ENCODE measurements around the gene IL1A. TPM values are rescaled to one million over a fixed set of nuclear protein-coding genes. Genes with fewer than 3 reads are reported as not detected.

IL1A gene
- total RNA-seq, 1 donor from 2014 or later, result under 0.01 TPM

DNA sequence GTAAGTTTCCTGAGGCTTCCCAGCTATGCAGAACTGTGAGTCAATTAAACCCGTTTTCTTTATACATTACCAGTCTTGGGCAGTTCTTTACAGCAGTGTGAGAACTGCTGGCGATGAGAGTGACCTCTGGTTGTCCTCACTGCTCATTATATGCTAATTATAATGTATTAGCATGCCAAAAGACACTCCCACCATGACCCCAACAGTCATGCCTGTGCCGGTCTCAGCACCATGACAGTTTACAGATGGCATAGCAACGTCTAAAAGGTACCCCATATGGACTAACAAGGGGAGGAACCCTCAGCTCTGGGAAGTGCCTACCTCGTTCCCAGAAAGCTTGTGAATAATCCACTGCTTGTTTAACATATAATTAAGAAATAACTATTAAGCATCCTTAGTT lies 8.1 kb upstream of the IL1A start:
- no peak for DNase-seq

GRCh38 chr2:112791693-112792230 lies 7.5 kb upstream of the IL1A start:
- no peak for DNase-seq

- no peak for DNase-seq
Observed at GRCh38 chr2:112791019-112791418, 6.7 kb upstream of the IL1A start.

DNA sequence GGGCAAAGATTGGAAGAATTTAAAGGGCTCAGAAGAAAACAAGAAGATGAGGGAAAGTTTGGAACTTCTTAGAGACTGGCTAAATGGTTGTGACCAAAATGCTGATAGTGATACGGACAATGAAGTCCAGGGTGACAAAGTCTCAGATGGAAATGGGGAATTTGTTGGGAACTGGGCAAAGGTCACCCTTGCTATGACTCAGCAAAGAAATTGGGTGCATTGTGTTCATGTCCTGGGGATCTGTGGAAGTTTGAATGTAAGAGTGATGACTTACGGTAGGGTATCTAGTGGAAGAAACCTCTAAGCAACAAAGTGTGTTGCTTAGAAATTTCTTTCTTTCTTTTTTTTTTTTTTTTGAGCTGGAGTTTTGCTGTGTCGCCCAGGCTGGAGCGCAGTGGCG lies 6.0 kb upstream of the IL1A start:
- DNase-seq, result no peak

- DNase-seq, result no peak
Observed at GRCh38 chr2:112789186-112789585, 4.9 kb upstream of the IL1A start.

DNA sequence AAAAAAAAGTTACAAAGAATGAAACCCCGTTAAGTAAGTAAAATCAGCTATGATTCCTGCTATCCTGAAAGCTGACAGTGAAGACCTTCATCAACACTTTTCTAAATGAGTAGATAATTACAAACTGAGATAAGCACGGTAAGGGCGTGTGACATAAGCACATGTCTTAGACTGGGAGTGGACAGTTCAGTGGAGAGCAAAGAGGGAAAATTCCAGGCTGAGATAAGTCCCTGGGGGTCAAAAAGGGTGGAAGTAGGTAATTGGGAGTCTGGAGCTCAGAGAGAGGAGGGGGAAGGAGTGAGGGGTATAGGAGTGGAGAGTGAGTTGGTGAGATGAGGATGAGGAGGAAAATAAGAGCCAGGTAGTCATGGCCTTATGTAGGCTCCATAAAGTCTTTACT lies 4.4 kb upstream of the IL1A start:
- DNase-seq, result no peak

- no peak for DNase-seq
Observed at GRCh38 chr2:112787729-112788393, 3.6 kb upstream of the IL1A start.

DNA sequence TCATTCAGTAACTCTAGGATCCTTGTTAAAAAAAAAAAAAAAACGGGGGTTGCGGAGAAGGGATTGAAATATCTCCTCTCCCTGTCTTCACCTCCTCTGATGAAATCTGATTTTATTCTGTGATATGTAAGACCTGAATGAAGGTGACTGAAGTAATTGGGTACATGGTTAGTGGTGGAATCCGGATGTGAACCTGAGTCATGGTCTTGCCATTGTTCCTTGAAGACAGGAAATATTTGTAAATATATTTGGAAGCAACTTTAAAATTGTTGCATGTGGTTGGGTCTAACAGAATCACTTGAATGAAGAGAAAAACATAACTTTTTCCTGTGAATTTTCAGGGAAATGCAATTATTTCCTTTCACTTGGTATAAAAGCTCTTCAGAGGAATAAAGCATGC lies 3.0 kb upstream of the IL1A start:
- peak; percentile 88 for DNase-seq

GRCh38 chr2:112783187-112783714 lies 1.0 kb downstream of the IL1A start:
- peak; percentile 84 for DNase-seq

DNA sequence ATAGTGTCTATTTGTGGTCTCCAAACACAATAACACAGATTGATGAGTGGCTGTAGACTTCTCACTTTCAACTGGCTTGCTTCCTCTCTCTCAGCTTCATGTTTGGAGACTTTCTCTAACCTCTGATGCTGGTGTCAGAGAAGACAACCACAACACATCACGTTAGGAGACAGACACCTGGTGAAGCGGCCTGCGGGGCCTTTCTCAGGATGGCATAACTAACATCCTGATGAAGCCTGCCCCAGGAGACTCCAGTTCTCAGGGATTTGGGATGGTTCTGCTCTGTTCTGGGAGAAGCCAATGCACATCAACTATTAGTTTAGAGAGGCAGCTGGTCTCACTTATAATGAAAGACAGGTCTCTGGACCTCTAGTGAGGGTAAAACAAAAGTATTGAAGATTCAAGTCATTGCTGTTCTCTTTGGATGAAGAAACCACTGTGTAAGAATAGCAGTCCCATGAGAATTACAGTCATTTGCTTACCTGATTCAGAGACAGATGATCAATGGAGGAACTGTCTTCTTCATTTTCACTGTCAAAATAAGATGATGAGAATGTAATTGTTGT lies 2.0 kb downstream of the IL1A start:
- no peak for DNase-seq

DNA sequence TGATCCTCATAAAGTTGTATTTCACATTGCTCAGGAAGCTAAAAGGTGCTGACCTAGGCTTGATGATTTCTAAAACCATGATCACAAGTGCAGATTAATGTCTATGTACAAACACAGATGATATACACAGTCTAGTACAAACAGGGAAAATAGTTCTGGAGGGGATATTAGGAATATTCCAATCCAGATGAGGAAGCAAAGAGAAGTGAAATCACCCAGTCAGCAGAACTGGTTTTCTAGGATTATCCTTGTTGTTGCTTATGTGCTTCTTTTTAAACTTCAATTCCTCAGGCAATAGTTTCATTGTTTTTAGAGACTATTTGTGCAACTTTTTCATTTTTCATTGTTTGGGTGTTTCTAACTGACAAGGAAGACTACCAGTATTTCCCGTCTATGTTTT lies 4.7 kb downstream of the IL1A start:
- no peak for DNase-seq

- DNase-seq, result no peak
Observed at GRCh38 chr2:112777036-112777435, 7.3 kb downstream of the IL1A start.

DNA sequence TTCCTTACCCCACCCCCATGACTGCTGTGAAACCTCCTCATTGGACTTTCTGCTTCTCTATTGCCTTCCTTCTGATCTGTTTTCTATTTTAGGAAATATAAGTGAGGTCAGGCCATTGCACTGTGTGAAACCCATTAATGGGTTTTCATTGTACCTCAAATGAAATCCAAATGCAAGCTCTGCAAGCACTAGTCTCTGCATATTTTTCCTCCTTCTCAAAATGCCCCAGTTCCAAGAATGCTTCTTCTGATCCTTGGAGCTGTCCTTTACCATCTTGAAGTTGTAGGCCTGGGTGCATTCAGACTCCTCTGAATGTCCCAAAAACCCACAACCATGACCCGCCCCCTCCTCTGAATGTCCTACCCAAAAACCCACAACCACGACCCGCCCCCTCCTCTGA lies 8.2 kb downstream of the IL1A start:
- no peak for DNase-seq

- DNase-seq, result no peak
Observed at GRCh38 chr2:112774536-112775285, 9.6 kb downstream of the IL1A start.

DNA sequence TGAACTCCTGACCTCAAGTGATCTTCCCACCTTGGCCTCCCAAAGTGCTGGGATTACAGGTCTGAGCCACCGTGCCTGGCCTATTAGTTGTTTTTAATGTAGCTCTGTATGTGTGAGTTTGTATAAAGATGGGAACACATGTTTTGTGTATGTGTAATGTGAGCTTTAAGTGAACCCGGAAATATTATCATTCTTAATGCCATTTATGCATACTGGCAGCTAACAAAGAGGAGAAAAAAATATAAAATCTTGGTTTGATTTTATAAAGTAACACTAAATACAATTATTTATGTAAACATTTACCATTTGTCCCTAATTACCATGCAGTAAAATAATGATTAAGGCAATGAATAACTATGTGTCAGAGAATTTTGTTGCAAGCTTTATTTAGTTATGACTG lies 10.7 kb downstream of the IL1A start:
- no peak for DNase-seq

DNA sequence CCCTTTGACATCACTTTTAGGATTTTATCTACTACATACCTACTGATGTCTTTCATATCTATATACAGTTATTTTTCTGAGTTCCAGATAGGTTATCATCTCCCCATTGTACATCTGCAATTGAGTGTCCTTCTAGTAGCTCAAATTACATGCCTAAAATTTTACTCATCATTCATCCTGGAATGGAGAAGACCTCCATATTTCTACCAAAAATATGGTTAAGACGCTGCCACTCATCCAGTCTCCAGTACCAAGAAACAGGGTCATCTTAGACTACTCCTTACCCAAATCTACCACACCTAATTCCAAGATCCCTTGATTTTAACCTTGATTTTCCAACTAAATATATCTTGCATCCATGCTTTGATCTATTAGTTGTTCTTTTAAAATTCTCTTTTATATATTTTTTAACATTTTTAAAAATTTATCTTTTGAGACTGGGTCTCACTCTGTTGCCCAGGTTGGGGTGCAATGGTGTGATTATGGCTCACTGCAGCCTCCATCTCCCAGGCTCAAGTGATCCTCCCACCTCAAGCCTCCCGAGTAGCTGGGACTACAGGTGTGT lies 11.3 kb downstream of the IL1A start:
- no peak for DNase-seq

- no peak for DNase-seq
Observed at GRCh38 chr2:112772322-112772721, 12.0 kb downstream of the IL1A start.

DNA sequence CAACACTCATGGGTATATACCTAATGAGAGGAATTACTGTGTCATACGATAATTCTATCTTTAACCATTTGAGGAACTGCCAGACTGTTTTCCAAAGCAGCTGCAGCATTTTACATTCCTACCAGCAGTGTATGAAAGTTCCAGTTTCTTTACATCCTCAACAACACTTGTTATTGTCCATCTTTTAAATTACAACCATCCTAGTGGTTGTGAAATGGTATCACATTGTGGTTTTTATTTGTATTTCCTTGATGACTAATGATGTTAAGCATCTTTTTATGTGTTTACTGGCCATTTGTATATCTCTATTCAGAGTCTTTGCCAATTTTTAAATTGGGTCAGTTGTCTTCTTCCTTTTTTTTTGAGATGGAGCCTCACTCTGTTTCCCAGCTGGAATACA lies 15.9 kb downstream of the IL1A start:
- peak; percentile 34 for DNase-seq

- peak; percentile 54 for DNase-seq
Observed at GRCh38 chr2:112767693-112768330, 16.5 kb downstream of the IL1A start.

- DNase-seq, result no peak
Observed at GRCh38 chr2:112765251-112765650, 19.0 kb downstream of the IL1A start.

GRCh38 chr2:112764071-112765044 lies 19.9 kb downstream of the IL1A start, which contains the start of gene CKAP2L:
TSS of gene CKAP2L (minus strand) at chr2:112764609. CDS start at chr2:112764598, 11 bp downstream.
- DNase-seq, result peak; percentile 99

All from dermis blood vessel endothelial cell (primary cell).